HUDEP-2 (cell line): Measurements from ENCODE around the gene EPHA4.
A peak's percentile ranks its signal among the peaks of the same experiment; 100 is the strongest.

Experiments
- DNase-seq, 76 experiments: peaks; one replicate each; lab custom pipeline; 2025; ENCODE audit not compliant: unreplicated experiment in 76 of 76; lab: John Stamatoyannopoulos, UW

EPHA4 gene

DNA sequence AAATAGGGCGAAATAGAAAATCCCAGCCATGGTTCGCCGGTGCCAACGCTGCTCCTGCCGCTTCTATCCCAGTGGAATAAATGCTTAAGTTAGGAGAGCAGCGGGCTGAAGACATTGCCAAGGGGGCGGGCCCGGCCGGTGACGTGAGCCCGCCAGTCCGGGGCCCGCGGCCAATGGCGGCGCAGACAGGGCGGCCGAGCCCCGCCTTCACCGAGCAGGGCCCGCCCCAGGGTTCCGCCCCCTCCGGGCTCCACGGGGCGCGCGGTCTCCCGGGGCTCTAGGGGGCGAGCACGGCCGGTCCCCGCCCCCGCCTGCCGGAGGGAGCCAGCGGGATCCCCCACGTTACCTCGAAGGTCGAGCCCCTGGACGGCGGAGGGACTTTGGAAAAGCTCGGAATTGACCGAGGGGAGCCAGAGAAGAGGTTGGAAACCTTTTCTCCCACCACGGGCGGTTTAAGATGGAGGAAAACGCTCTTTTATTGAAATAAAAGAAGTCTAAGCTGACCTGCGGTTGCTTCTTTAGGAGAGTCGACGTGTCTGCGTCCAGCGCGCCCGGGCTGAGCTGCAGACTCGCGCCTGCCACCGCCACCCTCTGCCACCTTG lies at the start of gene EPHA4:
Gene EPHA4, minus strand, starts transcription at position 86 of the 602 bp plus-strand sequence. Its CDS starts 56 bp downstream, at position 30.
- peak in 66 of 76 experiments; percentile 8 to 76 (median 56) for DNase-seq

DNA sequence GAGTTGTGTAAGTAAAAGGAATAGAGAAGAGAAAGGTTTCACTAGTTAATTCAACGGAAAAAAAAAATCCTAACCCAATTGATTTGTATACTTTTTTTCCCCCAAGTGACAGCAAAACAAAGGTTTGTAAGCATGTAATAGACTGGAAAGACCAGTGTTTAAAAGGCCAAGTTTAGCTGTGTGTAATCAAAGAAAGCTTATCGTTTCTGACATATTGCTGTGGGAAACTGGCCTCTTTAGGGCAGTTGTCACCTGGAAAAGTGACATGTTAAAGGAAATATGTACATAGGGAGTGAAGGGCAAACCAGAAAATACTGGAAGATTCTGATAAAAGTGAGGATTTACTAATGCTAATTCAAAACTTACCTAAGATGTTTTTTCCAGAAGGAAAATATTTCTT lies 45.9 kb upstream of the EPHA4 start:
- DNase-seq: no peak

GRCh38 chr2:221616561-221616960 lies 44.5 kb upstream of the EPHA4 start:
- DNase-seq: no peak

DNA sequence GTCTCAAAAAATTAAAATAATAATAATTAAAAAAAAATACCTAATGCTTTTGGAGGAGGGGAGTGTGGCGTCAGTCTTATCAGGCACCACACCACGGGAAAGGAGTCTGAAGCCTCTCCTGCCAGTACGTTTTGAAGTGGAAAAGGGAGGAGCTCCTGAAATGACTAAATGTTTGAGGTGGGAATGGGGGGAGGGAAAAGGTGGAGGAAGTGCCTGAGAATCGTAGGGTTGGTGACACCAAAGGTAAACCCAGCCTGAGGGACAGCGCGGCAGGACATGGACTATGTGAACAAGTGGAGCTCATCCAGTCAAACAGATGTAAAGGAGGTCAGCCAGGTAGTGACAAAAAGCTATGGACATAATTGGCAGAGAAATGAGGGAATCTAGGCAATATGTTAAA lies 42.2 kb upstream of the EPHA4 start:
- DNase-seq: no peak

DNA sequence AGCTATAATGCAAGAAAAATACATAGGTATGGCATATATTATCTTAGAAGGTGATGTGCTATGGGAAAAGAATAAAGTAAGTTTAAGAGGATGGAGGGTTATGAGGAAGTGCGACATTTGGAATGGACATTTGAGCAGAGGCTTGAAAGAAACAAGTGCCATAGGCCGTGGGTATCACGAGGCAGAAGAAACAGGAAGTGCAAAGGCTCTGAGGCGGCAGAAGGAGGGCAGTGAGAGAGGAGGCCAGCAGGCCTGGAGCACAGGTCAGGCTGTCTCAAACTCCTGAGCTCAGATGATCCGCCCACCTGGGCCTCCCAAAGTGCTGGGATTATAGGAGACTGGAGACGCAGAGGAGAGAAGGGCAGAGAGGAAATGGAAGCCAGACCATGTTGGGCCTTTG lies 40.7 kb upstream of the EPHA4 start:
- DNase-seq: no peak

DNA sequence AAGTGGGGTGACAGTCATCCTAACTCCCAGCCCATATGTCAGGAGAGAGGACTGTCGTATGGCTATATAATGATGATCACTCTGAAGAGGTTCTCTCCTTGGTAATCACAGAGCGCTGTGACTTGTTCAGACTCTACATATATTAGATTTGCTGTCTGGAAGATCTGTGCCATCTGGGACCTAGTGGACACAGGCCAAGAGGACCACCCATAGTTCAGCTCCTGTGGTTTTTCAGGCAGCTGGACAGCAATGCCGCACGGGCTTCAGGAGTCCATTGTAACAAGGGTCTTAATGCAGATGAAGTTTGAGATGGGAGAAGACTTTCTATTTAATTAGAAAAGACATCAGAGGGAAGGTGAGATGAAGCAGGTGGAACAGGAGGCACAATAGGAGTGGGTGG lies 40.1 kb upstream of the EPHA4 start:
- no peak for DNase-seq

GRCh38 chr2:221610675-221611074 lies 38.6 kb upstream of the EPHA4 start:
- no peak for DNase-seq

- DNase-seq: no peak
These were observed 38.2 kb upstream of the EPHA4 start for GRCh38 chr2:221610255-221610654.

- DNase-seq: no peak
These were observed 36.3 kb upstream of the EPHA4 start for GRCh38 chr2:221608442-221608841.

GRCh38 chr2:221606424-221606823 lies 34.3 kb upstream of the EPHA4 start:
- no peak for DNase-seq

DNA sequence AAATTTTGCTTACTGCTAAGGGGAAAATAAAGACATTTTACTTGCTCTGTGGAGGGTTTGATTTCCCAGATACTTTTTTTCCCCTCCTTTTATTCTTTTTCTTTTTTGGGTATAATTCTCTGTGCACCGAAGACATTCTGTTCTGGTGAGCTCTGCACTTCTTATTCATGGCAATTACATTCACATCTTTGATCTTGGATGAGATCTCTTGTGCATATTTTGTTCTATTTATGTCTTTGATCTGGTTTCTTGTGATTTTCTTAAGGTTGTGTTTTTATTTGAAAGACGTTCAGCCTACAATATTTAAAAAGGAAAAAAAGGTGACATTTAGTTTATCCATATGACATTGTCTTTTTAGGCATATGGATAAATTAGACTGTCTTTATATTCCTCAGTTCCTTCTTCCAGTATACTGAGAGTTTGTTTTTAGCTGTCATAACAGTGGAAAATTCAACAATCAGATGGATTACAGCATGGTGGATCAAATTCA lies 33.7 kb upstream of the EPHA4 start:
- no peak for DNase-seq

GRCh38 chr2:221602938-221603337 lies 30.8 kb upstream of the EPHA4 start:
- DNase-seq: no peak

DNA sequence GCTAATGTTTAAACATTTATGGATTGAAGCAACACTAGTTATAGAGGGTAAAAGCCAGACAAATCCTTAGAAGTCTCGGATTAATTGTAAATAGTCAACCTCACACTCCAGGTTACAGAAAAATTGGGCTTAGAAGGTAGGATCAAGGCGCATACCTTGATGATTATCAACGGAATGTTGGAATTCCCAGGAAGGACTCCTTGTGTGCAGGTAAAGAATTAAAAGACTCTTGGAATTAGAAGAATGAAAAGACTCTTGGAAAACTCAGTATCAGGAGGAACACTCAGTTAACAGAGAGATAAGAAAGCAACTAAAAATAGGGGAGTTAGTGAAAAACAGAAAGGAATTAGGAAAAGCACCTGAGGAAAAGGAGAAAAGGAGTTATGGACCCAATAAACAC lies 29.3 kb upstream of the EPHA4 start:
- no peak for DNase-seq

DNA sequence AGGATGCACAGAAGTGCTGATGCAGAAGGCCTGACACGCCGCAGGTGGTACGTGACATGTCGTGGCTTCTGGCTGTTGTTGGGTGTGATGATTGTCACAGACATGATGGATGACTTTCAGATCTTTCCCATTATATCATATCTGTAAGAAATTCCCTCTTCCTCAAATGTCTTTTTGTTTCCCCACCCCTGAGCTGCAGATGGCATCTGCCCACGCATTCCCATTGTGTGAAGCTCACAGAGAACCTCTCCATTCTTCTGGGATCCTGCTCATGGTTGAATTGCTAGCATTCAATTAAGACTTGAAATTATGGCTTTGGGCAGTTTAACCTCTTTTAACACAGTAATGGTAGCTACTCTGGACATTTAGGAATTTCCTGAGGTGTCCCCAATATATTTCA lies 28.3 kb upstream of the EPHA4 start:
- no peak for DNase-seq

GRCh38 chr2:221596192-221596591 lies 24.1 kb upstream of the EPHA4 start:
- peak in 4 of 76 experiments; percentile 3 to 22 (median 9) for DNase-seq

GRCh38 chr2:221590861-221591365 lies 18.8 kb upstream of the EPHA4 start:
- DNase-seq: no peak

DNA sequence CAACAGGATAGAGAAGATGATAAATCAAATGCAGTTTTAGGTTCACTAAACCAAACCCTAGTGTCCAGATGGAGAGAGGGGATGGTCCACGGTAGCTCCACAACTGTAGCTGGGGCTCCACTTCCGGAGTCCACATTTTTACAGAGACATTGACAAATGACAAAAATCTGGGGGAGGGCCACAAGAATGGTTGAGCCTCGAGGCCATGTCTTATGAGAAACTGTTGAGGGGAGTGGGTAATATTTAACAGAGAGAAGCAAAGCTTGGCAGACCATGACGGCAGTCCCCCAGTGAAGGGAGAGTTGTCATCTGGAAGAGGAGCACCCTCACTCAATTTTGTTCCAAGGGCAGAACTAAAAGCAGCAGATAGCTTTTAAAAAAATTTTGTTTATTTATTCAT lies 17.6 kb upstream of the EPHA4 start:
- no peak for DNase-seq

DNA sequence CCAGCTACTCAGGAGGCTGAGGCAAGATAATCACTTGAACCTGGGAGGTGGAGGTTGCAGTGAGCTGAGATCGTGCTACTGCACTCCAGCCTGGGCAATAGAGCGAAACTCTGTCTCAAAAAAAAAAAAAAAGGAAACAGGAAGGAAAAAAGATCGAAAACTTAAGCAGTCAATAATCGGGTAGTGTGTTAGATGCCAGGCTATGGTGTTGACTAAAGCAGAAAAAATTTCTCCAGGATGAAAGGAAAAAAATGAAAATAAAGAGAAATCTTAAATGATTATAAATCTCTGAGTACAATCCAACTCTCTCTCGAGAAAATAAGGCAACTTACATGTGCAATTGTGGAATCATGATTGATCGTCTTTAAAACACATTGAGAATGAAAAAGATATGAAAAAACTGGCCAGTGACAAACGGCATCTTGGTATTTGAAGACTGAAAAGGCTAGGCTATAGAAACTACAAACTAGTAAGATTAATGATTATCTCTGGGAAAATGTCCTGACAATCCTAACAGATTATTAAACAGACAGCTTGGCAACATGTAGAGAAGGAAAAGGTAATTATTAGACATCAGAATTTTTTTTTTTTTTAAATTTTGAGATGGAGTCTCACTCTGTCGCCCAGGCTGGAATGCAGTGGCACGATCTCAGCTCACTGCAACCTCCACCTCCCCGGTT lies 16.3 kb upstream of the EPHA4 start:
- DNase-seq: no peak

- no peak for DNase-seq
These were observed 9.9 kb upstream of the EPHA4 start for GRCh38 chr2:221581986-221582385.

DNA sequence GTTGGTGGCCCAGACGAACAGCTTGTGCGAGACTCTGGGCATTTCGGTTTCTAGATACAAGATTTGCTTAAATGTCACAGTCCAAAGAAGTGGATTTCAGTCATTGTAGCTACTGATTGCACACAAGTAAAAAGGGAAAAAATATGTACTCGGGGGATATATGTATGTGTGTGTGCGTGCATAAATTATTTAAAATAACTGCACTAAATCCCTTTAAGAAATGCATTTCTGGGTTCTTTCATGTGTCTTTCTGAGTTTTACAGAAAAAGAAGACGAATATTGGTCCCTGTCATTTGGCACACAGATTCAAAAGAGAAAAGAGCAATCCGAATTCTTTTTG lies 2.1 kb upstream of the EPHA4 start:
- no peak for DNase-seq

DNA sequence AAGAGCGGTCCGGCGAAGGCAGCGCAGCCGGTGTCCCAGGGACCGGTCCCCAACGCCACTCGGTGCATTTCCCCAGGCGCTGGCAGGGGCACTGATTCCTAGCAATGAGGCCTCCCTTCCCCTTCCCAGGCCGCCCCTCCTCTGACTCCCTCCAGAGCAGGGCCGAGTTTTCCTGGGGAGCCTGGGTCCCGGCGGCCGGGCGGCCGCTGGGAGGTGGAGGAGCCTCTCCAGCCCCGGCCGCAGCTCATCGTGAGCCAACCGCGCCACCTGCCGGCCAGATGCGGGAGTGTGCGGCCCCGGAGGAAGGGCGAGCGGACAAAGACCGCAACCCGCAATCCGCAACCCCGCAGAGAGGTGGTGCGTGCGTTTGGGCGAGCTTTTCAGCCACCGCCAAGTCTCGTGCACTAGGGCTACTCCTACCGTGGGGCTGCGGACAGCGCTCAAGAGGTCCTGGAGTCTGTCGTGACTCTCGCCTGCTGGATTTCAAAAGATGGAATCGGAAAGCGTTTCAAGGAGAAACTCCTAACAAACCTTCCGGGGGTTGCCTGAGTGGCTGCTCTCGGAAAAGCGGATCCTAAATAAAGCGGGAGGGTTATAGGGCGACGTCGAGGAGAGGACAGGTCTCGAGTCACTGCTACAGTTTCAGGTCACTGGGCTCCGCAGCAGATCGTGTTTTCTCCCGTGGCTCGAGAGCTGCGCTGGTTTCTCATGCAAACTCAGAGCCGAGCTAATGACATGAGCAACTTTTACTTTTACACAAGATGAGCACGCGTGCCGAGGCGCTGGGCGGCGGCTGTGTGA lies 1.5 kb upstream of the EPHA4 start:
- DNase-seq: peak in 64 of 76 experiments; percentile 2 to 85 (median 52)
